Panc1 (cell line): ENCODE results near the gene APLP2.

Experiments used
- CTCF ChIP-seq: fragments of 450-650 bp; IDR thresholded peaks from 2 replicates; pipeline ENCODE4 v1.5.1; 2017; ENCODE audit warnings: mild to moderate bottlenecking
- SIN3A ChIP-seq: IDR thresholded peaks from 2 replicates; pipeline ENCODE4 v1.6.1; 2012; ENCODE audit warnings: low read depth, mild to moderate bottlenecking, low read length, moderate library complexity, borderline replicate concordance; ENCODE audit not compliant: insufficient read depth

DNA sequence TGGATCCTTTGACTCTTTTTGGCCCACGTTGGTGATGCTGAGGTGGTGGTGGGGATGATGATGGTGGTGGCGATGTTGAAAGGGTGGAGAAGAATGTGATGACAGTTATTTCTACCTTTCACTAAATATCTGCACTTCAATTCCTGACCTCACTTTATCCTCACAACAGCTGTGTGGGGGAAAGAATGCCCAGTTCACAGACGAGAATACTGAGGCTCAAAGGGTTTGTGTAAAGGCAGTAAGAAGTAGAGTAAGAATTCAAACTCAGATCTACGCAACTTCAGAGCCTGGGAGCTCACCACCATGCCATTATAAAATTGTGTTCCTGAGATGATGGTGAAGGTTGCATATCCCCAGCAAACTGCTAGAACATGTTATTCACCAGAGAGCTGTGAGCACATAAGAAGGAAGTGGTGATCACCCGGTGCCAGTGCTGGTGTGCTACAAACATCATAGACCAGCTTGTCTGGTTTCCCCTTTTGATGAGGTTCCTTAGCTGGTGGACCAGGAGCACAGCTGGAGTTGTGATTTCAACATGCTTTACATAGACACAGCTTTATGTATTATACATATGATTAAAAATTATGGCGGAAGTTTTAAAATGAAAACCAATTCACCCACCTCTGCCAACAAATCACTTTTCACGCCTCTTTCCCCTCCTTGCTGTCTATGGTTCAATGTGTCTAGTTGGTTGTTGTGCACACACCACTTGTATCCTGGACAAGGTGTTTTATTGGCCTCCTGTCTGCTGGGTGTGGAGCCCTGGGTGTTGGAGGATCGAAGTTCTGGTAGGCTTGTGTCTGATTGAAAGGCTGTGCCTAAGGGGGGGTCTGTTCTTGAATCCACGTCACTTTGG, 96.1 kb downstream of the APLP2 start:
- TF ChIP-seq CTCF (no peak), SIN3A (no peak)
